Kidney epithelial cell (primary cell): Measurements from ENCODE around the gene C1GALT1C1. TPM values are rescaled to one million over a fixed set of nuclear protein-coding genes. Genes with fewer than 3 reads are reported as not detected.

Experiments
- DNase-seq: peaks from one replicate; pipeline ENCODE4 v3.0.0-alpha.2; 2010; ENCODE audit warnings: low read depth
- H3K27me3 ChIP-seq: 2 replicates; pipeline ENCODE4 v1.6.0; 2011; ENCODE audit warnings: low read length; ENCODE audit not compliant: control insufficient read depth, insufficient read depth
- H3K36me3 ChIP-seq: 2 replicates; pipeline ENCODE4 v1.5.1; 2011; ENCODE audit warnings: low read length; ENCODE audit not compliant: control insufficient read depth, insufficient read depth
- H3K4me3 ChIP-seq: 2 replicates; pipeline ENCODE4 v1.5.1; 2011; ENCODE audit warnings: low read depth, mild to moderate bottlenecking, control low read depth, low read length
- total RNA-seq: library from RNA; depleted of rRNA; stranded (reverse); fragments of >200 nt; gene quantifications from 2 replicates; pipeline ENCODE4 v1.2.3, GENCODE V29; 2015
- TF ChIP-seq, protein P1 (sequence below): IDR thresholded peaks from 2 replicates; pipeline ENCODE4 v1.5.1; 2011; ENCODE audit warnings: mild to moderate bottlenecking, moderate library complexity, low read length, control low read depth, inconsistent platforms; ENCODE audit not compliant: insufficient read depth, poor library complexity, severe bottlenecking

The C1GALT1C1 gene
- total RNA-seq, result 20.4 and 24.7 TPM in 2 replicates

DNA sequence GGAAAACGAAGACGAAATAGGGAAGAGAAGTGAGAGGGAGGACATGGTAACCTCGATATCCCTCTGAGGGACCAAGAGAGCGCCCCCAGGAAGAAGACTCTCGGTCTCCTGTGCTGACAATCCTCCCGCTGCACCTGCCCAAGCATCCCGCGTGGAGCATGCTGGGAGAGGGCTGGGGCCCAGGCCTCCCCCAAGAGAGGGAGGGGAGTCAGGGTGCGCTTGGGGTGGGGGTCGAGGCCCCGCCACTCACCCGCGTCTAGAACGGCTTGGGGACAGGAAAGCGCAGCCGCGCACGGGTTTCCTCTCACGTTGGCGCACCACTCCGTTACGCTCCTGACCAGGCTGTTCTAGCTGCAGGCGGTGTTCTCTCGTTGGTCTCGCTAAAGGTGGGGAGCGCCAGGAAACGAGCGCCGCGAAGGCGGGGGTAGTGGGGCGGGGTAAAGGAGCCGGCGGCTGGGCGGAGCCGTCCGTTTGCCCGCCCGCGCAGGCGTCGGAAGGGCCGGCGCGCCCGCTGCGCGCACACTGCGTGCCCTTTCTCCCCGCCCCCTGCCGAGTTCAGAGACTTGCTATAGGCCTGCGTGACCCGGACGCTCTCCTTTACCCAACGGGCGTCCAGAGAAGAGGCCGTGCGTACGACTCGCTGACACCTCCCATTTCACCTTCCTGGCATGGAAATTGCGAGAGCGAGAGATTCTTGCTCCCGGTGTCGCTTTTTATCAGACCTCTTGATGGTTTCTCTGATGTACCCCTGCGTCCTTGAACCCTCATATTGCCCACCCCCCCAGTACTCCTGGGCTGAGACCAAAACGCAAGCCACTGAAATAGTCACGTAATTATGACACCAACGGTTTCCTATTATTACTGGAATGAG is at the start of gene C1GALT1C1:
C1GALT1C1 (minus strand) TSS at position 388 of the 871 bp plus-strand sequence. CDS start 2,888 bp downstream, outside the sequence.
- peak within 1 kb of the TSS; percentile 65 for H3K4me3 ChIP-seq
- H3K36me3 ChIP-seq, result no peaks in the 10 kb centered on the region
- H3K27me3 ChIP-seq, result no peaks in the 10 kb centered on the region
- DNase-seq, result peak; percentile 61
- TF ChIP-seq, protein P1, sequence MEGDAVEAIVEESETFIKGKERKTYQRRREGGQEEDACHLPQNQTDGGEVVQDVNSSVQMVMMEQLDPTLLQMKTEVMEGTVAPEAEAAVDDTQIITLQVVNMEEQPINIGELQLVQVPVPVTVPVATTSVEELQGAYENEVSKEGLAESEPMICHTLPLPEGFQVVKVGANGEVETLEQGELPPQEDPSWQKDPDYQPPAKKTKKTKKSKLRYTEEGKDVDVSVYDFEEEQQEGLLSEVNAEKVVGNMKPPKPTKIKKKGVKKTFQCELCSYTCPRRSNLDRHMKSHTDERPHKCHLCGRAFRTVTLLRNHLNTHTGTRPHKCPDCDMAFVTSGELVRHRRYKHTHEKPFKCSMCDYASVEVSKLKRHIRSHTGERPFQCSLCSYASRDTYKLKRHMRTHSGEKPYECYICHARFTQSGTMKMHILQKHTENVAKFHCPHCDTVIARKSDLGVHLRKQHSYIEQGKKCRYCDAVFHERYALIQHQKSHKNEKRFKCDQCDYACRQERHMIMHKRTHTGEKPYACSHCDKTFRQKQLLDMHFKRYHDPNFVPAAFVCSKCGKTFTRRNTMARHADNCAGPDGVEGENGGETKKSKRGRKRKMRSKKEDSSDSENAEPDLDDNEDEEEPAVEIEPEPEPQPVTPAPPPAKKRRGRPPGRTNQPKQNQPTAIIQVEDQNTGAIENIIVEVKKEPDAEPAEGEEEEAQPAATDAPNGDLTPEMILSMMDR, result no peak

DNA sequence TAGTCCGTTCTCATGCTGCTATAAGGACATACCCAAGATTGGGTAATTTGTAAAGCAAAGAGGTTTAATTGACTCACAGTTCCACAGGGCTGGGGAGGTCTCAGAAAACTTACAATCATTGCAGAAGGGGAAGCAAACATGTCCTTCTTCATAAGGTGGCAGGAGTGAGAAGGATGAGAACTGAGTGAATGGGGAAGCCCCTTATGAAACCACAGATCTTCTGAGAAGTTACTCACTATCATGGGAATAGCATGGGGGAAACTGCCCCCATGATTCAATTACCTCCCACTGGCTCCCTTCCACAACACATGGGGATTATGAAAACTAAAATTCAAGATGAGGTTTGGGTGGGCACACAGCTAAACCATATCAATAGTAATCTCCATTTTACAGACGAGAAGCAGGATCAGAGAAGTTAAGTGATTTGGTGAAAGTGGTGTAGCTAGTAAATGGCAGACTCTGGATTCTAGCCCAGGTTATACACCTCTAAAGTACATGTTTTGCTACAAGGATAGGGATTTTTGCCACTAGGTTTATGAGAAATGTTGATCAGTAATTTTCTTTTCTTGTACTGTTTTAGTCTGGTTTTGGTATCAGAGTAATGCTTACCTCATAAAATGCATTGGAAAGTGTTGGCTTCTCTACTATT is 47.3 kb upstream of the C1GALT1C1 start:
- no peaks in the 10 kb centered on the region for H3K27me3 ChIP-seq
- TF ChIP-seq, protein P1, result no peak
- H3K36me3 ChIP-seq, result no peaks in the 10 kb centered on the region
- no peak for DNase-seq
- H3K4me3 ChIP-seq, result no peak overlapping the region

DNA sequence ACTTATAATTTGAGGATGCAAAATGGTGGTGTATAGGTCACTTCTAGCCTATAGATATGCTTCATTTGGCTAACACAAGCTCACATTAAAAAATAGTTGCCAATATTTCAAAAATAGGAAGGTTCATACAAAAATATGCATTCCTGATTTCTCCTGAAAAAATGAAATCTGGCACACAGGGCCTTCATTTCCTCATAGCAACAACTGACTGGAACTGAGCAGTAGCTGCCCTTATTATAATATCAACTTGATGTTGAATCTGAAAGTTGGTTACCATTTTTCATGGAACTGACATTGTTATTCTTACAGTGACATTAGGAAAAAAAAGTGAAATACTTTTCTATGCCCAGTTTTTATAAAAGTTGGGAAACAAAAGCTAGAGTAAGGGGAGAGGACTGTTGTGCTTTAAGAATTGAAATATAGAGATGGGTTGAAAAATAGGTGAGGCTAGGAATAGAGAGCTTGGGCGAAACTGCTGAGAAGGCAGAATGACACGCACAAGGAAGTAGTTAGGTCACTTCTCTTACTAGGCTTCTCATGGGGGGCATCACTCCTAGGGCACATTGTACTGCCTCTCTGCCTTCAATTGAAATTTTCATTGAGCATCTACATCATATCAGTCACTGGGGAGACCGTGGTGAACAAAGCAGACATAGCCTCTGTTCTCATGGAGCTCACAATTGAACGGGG is 43.1 kb upstream of the C1GALT1C1 start:
- H3K36me3 ChIP-seq, result no peaks in the 10 kb centered on the region
- H3K4me3 ChIP-seq, result no peak overlapping the region
- TF ChIP-seq, protein P1, result no peak
- H3K27me3 ChIP-seq, result no peaks in the 10 kb centered on the region
- no peak for DNase-seq

DNA sequence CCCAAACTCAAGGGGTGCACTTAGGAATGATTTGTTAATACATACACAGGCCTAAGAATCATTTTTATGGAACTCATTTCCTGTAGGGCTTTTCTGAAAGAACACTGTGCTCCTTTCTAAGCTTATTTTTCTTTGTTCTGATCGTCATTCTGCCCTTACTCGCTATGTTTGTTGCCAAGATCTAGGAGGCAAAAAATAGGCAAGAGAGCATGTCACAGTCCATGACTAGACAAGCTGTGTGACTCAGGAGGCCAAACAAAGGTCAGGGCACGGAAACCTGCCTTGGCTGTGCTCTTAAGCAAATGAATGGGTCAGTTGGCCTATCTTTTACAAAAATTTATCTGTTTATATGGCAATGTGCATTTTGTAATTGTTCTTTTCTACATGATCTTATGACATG is 42.5 kb upstream of the C1GALT1C1 start:
- TF ChIP-seq, protein P1, result no peak
- peak; percentile 31 for DNase-seq
- no peaks in the 10 kb centered on the region for H3K27me3 ChIP-seq
- no peaks in the 10 kb centered on the region for H3K36me3 ChIP-seq
- H3K4me3 ChIP-seq, result no peak overlapping the region

DNA sequence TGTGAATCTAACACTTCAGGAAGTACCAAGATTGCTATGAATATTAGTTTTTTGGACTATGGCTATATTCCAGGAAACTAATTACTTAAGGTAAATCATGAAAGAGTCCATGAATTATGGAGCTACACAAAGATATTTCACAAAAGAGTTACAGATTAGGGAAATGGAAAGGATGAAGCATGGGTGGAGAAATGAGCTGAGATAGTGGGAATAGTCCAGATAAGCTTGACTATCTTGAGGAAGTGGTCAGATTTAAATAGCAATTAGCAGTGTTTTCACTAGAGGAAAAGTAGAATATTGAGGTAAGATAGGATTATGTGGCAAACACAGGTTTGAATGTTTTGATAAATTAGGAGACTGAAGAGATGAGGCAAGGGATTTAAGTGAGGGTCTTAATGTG is 42.1 kb upstream of the C1GALT1C1 start:
- DNase-seq, result no peak
- Histone ChIP-seq H3K4me3 (no peak overlapping the region), H3K36me3 (no peaks in the 10 kb centered on the region), H3K27me3 (no peaks in the 10 kb centered on the region)
- TF ChIP-seq, protein P1, result no peak
